NCI-H748 treated with DMSO at 0.1 percent for 48 hours (cell line): Measurements from ENCODE around the gene ZBTB39.
"Not testable (repeated sequence)": the region's sequence is repeated elsewhere in the genome, so short reads cannot be mapped to it uniquely, and the experiment has no call there.

ENCODE experiments used
- DNase-seq: peaks from one replicate; lab custom pipeline; 2025; lab: John Stamatoyannopoulos, UW

Gene ZBTB39

DNA sequence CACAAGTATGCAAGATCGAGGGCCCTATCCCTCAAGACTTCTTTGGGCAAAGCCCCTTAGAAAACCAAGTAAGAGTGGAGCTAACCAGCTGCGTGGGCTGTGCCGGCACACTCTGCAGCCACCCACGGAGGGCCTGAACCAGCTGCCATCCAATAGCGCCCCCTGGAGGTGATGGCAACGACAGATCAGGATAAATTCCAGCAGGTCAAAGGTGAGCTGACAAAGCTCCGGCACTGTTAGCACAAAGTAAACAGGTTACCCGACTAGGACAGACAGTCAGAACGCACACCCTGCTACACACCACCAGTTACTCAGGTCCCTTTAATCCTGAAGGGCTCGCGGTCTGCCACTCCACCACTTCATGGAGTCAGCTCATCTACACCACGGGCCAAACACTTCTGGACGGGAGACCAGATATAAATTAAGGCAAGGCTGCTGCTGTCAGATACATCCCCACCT lies 4.9 kb downstream of the ZBTB39 start:
- DNase-seq = peak; percentile 33

DNA sequence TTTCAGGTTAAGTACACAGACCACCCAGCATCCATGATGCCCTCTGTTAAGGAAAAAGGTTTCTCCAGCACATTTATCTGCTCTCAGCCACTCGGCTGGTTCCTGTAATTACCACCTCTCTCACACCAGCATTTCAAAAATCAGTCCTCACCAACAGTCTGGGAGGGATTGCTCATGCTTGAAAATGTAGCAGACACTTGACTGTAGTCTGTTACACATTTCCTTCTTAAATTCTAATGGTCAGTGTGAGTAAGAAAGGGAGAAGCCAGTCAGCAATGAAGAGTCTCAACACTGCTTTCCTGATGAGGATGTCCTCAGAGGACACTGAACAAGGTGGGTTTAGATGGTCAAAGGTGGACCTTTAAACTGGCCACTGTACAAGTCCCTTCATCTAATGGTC lies 6.0 kb downstream of the ZBTB39 start:
- no peak for DNase-seq

DNA sequence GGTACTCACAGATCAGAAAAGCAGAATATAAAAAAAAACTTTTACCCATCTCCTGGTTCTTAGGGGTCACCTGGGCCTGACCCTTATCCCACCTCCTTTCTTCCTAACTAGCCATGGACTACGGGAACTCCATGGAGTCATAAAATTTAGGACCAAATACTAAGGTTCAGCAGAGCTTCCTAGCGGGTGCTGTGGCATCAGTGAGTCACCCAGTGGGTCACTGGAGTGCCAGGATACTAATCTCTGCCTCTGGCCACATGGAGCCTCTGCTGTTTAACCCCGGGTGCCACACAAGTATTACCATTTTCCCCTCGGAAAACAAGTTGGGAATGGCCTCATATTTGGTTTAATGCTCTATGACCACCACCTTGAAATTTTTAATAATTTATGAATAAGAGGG lies 6.9 kb downstream of the ZBTB39 start:
- no peak for DNase-seq

DNA sequence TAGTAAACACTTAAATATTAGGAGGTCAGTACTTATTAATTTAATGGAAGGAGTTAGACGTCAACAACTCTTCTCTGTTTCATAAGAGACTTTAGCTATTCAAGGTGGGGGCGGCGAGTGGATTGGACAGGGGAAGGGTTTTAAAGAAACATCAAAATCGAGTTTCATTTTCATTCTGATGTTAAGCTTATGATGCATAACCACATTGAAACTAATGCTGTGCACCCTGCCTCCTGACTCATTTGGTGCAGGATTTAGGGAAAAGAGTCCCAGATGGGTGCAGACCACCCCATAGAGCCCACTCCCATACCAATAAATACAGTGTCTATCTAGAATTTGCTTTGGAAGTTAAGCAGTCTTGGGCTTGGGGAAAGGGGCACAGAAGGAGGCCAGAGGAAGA lies 7.4 kb downstream of the ZBTB39 start:
- no peak for DNase-seq

DNA sequence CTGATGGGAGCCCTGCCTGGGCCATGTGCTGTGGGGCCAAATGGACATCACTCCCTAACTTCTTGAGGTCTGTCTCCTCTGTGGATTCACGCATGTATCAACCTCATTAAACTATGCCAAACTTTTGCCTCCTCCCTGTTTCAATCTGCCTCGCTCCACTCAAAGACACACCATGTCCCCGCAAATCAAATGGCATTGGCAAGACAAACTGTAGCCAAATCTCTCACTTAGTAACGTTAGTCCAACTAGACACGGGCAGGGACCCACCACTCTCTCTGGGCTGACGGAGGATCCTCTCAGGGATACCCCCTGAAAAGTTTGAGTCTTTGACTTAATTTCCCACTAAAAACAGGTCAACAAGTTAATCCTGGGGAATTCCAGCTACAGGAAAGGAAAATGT lies 8.0 kb downstream of the ZBTB39 start:
- DNase-seq = no peak

DNA sequence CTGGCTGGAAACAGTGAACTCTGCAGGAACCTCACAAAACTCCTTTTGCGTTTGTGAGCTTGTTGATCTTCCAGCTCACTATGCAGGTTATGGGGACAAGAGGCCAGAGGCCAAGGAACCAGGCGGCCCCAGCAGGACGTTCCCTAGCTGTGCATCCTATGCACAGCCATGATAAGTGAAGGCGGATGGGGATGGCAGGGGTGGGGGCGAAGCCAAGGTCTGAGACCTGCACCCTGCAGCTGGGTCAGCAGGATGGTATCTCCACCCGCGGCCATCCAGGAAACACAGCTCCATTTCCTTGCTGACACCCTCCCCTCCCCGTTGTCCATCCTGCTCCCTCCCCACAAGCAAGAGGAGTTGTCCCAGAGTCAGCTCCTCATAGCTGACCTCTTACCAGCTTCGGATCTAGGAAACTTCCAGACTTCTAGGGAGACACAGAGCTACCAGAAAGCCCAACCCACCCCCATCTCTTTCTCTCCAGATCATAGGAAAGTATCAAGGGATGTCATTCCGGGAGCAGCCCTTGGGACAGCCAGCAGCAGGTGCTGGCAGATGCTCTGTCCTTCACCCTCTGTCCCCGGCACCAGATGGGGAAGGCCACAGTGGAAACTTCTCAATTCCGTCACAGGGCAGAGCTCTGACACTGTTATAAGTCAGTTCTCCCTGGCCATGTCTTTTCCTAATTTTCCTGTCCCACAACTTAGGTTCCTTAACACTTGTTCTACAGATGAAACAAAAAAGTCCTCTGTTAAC lies 9.4 kb downstream of the ZBTB39 start:
- DNase-seq = no peak

DNA sequence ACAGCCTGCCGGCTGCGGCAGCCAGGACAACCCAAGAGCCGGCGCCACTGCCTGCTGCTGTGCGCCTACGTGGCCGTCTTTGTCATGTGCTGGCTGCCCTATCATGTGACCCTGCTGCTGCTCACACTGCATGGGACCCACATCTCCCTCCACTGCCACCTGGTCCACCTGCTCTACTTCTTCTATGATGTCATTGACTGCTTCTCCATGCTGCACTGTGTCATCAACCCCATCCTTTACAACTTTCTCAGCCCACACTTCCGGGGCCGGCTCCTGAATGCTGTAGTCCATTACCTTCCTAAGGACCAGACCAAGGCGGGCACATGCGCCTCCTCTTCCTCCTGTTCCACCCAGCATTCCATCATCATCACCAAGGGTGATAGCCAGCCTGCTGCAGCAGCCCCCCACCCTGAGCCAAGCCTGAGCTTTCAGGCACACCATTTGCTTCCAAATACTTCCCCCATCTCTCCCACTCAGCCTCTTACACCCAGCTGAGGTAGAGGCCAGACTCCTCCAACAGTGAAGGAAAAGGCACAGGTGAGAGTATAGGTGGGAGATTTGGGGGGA lies 10.3 kb downstream of the ZBTB39 start:
- DNase-seq = no peak

DNA sequence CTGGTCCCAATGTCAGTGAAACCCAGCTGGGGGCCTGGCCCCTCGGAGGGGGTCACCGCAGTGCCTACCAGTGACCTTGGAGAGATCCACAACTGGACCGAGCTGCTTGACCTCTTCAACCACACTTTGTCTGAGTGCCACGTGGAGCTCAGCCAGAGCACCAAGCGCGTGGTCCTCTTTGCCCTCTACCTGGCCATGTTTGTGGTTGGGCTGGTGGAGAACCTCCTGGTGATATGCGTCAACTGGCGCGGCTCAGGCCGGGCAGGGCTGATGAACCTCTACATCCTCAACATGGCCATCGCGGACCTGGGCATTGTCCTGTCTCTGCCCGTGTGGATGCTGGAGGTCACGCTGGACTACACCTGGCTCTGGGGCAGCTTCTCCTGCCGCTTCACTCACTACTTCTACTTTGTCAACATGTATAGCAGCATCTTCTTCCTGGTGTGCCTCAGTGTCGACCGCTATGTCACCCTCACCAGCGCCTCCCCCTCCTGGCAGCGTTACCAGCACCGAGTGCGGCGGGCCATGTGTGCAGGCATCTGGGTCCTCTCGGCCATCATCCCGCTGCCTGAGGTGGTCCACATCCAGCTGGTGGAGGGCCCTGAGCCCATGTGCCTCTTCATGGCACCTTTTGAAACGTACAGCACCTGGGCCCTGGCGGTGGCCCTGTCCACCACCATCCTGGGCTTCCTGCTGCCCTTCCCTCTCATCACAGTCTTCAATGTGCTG lies 11.0 kb downstream of the ZBTB39 start:
- DNase-seq = no peak

DNA sequence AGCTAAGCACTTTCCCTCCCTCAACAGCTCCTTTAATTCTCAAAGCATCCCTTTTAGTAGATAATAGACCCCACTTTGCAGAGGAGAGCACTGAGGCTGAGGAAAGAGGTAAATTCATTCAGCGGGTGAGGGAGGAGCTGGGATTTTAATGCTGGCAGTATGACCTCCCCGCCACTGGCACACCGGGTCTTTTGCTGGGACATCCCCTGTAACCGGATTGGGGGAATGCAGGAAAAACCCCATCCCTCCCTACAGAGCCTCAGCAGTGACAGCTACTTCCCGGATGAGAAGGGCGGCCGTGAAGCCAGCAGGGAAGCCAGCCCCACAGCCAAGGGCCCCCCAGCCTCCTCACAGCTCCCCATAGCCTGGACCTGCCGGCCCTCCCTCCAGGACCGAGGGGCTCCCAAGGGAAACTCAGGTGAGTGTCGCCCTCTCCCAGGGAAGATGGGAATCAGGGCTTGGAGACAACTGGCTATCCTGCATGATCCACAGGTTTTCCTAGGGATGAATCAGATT lies 12.1 kb downstream of the ZBTB39 start:
- DNase-seq = no peak

DNA sequence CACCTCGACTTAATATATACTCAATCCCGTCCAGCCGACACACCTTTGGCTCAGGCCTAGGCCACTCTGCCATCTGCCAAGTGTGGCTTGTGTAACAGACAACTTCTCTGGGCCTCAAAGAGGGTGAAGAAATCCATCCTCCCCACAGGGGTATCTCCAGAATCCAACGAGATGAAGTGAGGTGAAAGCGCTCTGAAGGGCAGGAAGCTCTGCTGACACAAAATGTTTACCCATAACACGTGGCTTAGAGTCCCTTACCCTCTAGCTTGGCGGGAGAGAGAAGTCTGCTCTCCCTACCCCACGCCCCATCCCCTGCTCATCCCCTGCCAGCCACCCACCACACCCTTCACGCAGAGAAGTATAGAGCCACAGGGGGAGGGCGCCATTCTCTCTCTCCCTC lies 13.0 kb downstream of the ZBTB39 start:
- DNase-seq = no peak

DNA sequence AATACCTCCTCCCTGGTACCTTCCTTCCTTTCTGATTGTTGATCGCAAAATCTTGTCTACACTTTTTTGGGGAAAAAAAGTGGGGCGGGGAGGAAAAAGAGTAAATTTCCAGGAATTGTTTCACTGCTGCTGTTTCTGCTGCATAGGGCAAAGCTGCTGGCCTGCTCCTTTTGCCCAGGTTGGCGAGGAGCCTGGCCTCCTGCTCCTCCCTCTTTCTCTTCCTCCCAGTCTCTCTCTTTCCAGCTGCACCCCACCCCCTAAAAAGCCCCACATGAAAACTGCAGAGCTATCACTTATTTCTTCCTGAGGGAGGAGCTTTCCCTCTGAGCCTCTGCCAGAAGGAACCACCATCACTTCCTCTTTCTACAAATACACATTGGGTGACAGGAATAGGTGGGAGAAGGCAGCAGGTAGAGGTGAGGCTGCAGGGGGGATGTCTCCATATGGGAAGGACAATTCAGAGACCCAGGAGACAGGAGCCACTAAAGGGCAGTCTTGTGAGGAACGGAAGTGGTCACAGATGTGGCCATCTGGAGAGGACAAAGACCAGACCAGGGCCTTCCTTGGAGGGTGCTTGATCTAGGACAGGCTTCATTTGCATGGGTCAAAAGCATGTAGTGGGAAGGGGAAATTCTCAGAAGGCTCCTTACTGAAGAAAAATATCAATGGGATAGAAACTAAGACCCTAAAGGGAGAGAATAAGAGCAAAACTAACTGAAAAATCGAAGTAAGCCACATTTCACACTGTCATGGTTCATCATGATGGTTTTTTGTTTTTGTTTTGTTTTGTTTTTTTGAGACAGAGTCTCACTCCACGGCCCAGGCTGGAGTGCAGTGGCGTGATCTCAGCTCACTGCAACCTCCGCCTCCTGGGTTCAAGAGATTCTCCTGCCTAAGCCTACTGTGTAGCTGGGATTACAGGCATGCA lies 14.8 kb downstream of the ZBTB39 start:
- DNase-seq = no peak

DNA sequence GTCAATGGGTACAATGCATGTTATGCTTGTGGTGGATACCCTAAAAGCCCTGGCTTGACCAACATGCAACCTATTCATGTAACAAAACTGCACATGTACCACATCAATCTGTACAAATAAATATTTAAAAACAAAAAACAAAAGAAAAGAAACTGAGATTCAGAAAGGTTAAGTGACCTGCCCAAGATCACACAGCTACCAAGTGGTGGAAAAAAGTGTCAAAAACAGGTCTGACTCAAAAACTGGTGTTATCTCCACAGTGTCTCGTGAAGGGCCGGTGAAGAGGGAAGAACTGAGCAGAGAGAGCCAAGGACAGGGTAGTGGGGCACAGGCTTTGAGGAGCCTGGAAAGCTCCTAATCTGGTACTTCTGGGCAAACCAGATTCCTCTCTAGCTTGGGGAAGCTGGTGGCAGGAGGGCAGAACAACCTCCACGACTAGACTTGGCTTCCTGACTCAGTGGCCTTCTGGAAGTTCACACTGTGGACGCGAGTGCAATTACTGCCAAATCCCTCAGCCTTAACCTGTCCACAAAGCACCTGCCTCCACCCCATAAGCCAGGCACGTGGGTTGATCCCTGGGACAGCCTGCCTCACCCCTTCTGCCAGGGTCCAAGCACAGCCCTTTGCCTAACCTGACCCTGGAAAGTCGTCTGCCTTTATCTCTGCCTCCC lies 15.6 kb downstream of the ZBTB39 start:
- DNase-seq = no peak

DNA sequence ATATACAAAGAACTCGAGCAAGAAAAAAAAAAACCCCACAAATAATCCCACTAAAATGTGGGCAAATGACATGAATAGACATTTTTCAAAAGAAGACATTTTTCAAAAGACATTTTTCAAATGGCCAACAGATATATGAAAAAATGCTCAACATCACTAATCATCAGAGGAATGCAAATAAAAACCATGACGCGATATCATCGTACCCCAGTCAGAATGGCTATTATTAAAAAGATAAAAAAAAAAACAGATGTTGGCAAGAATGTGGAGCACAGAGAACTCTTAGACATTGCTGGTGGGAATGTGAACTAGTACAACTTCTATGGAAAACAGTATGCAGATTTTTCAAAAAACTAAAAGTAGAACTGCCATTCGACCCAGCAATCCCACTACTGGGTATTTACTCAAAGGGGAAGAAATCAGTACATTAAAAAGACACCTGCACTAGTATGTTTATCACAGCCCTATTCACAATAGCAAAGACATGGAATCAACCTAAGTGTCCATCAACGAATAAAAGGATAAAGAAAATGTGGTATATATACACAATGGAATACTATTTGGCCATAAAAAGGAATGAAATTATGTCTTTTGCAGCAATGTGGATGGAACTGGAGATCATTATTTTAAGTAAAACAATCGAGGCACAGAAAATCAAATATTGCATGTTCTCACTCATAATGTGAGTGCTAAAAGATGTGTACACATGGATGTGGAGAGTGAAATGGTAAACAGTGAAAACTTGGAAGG lies 16.3 kb downstream of the ZBTB39 start:
- DNase-seq = no peak

DNA sequence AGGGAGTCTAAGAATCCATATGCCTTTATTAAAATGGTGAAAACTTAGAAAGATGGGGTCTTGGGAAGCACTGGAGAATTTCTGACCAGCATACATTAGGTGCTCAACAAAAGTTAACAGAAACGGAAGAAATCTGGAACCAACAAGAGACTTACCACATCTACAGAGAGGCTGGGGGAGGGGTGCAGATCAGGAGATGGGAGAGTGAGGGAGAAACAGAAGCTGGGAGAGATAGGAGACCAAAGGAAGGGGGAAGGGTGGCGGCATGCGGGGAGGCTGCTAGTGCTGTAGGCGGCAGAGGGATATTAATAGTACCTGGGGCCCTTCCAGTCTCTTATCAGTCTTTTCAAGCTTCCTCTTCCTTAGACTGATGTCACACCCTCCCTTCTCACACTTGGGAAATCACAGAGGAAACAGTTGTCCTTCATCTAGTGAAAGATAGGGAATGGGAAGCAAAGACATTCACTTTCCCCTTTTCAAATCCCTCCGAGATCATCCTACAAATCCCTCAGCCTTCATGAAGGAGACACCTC lies 18.1 kb downstream of the ZBTB39 start:
- no peak for DNase-seq

DNA sequence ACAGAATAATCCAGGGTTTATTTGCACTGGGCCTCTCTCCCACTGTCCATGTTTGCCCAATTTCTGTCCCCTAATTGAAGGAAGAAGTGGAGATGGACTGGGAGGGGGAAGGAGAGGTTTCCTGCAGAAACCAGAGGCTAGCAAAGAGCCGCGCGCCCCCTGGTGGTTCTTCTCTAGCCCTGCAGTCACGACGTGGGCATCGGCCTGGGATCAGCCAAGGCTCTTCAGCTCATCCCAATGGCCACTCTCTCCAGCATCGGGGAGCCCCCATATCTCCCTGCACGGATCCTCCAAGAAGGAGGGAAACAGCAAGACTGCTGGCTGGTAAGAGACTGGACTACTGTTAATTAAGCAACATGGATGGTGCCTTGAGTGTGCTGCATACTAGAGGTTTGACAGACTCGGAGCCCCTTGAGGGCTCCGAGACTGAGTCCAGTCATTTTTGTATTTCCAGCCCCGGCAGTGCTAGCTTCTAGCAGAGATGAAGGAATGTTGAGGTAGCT lies 18.7 kb downstream of the ZBTB39 start:
- DNase-seq = peak; percentile 73

DNA sequence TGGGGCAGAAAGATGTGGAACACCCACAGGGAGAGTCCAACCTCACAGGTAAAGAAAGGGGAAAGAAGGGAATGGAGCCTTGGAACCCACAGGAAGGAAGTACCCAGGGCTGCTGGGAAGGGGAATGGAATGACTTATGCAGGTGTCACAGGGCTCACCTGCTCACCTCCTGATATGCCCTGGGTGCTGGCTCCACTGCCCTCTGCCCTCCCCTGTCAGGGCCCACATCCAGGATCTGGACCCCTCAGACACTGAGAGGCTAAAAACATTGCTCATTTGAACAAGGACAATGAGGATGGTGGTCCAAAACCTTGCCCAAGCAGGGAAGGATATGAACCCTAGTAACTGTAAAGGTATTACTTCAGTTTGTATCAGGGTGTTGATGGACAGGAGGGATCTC lies 19.3 kb downstream of the ZBTB39 start:
- no peak for DNase-seq

DNA sequence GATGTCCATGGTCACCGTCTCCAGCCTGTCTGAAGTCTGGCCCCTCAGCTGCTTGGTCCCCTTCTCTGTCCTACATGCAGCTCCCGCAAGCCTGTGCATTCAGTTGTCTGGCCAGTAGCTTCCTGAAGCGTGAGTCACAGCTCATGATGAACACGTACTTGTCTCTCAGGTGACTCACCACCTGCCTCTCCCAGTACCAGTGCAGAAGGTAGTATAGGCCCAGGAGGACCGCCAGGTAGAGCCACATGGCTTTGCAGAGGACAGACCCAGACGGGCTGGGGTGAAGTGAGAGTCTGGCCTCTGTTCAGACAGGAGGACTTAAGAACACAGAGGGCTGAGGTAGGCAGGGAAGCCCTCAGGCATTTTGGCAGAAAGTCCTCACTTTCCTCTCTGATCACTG lies 20.6 kb downstream of the ZBTB39 start:
- not testable (repeated sequence) for DNase-seq

DNA sequence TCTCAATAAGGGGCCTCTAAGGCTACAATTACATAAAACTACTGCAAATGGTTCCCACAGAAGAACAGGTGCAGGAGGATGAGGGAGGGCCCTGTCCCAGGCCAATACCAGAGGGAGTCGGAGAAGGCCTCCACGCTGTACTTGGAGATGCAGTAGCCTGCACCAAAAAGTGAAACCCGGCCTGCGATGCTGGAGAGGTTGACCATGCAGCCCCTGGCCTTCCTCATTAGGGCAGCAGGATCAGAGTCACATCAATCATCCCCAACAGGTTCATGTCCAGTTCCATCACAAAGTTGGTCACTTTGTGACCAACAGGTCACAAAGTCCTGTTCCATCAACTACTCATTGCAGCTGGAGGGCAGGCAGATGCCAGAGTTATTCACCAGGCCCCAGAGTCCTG lies 23.0 kb downstream of the ZBTB39 start:
- no peak for DNase-seq

DNA sequence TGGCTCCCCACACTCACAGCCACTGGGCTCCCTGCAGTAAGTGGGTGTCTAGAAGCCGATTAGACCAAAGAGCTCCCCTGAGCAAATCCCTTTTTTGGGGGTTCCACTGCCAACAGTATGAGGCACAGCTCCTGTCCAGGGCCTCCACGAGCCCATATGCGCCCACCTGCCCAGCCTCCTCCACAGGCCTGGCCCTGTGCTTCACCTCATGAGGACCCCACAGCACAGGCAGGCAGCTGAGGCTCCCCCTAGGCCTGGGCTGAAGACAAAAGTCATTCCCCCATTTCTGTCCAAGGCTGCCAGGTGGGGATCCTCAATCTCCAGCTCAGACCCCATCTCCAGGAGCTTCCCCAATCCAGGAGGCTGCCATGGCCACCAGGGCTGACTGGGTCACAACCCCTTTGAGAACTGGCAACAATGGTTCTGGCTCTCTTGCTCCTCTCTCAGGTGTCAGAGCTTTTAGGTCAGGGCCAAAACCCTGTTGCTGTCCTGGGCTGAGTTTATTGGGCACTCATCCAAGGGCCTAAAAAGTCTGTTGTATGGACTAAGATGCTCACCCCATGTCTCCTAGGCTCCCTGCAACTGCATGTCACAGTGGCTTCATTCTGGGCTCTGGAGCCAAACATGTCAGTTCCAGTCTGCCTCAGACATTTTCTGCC lies 23.6 kb downstream of the ZBTB39 start:
- not testable (repeated sequence) for DNase-seq
